Keratinocyte (primary cell): ENCODE results near the gene ECE2. TPM values are rescaled to one million over a fixed set of nuclear protein-coding genes. Genes with fewer than 3 reads are reported as not detected.
A peak's percentile ranks its signal among the peaks of the same experiment; 100 is the strongest.

ENCODE experiments used
- DNase-seq: peaks from one replicate; pipeline ENCODE4 v3.0.0-alpha.2; 2011; ENCODE audit warnings: low read depth, missing footprints, low spot score
- FAIRE-seq: peaks from 2 replicates; lab custom pipeline; 2011; peaks lifted over from hg19 to GRCh38; lab: Jason Lieb, UNC
- H2AFZ ChIP-seq: 2 replicates; pipeline ENCODE4 v1.6.0; 2012; ENCODE audit warnings: low read length, control low read depth, inconsistent platforms; ENCODE audit not compliant: control insufficient read depth
- H3K27ac ChIP-seq: 2 replicates; pipeline ENCODE4 v1.5.1; 2011; ENCODE audit warnings: low read length; ENCODE audit not compliant: control insufficient read depth, insufficient read depth
- H3K27me3 ChIP-seq: 3 replicates; pipeline ENCODE4 v1.6.0; 2011; ENCODE audit warnings: low read length; ENCODE audit not compliant: control insufficient read depth, insufficient read depth; ENCODE audit errors: extremely low read depth
- H3K36me3 ChIP-seq, 2 experiments: 2 replicates in 1 of 2; 3 replicates in 1 of 2; pipeline ENCODE4 v1.5.1; 2011; ENCODE audit warnings: low read length in 2 of 2, mild to moderate bottlenecking in 1 of 2; ENCODE audit not compliant: control insufficient read depth in 2 of 2, insufficient read depth in 2 of 2; ENCODE audit errors: extremely low read depth in 1 of 2
- H3K4me1 ChIP-seq: 3 replicates; pipeline ENCODE4 v1.5.1; 2011; ENCODE audit warnings: low read length; ENCODE audit not compliant: control insufficient read depth, insufficient read depth; ENCODE audit errors: extremely low read depth
- H3K4me2 ChIP-seq: 3 replicates; pipeline ENCODE4 v1.6.0; 2011; ENCODE audit warnings: low read depth, low read length; ENCODE audit not compliant: control insufficient read depth, insufficient read depth; ENCODE audit errors: extremely low read depth
- H3K4me3 ChIP-seq, 3 experiments: fragments of 200-600 bp in 1 of 3; sonication (generic) in 1 of 3; 2 replicates in 2 of 3; 3 replicates in 1 of 3; pipeline ENCODE4 v1.5.1; 2011 to 2016; ENCODE audit warnings: low read length in 3 of 3, mild to moderate bottlenecking in 3 of 3, control low read depth in 2 of 3, inconsistent platforms in 1 of 3, low read depth in 1 of 3, mixed read lengths in 1 of 3, mixed run types in 1 of 3, moderate library complexity in 1 of 3; ENCODE audit not compliant: control insufficient read depth in 2 of 3, insufficient read depth in 2 of 3; ENCODE audit errors: extremely low read depth in 1 of 3
- H3K79me2 ChIP-seq: 2 replicates; pipeline ENCODE4 v1.6.0; 2012; ENCODE audit warnings: low read length; ENCODE audit not compliant: control insufficient read depth, insufficient read depth
- H3K9ac ChIP-seq: 3 replicates; pipeline ENCODE4 v1.6.0; 2011; ENCODE audit warnings: low read length; ENCODE audit not compliant: control insufficient read depth, insufficient read depth; ENCODE audit errors: extremely low read depth
- H3K9me1 ChIP-seq: 3 replicates; pipeline ENCODE4 v1.6.0; 2011; ENCODE audit warnings: low read length; ENCODE audit not compliant: control insufficient read depth, insufficient read depth; ENCODE audit errors: extremely low read depth
- H3K9me3 ChIP-seq: 2 replicates; pipeline ENCODE4 v1.5.1; 2012; ENCODE audit warnings: low read depth, low read length; ENCODE audit not compliant: control insufficient read depth
- H4K20me1 ChIP-seq: 3 replicates; pipeline ENCODE4 v1.6.0; 2011; ENCODE audit warnings: low read length; ENCODE audit not compliant: control insufficient read depth, insufficient read depth; ENCODE audit errors: extremely low read depth
- CTCF ChIP-seq, 3 experiments: IDR thresholded peaks in 1 of 3; conservative IDR thresholded peaks in 1 of 3; optimal IDR thresholded peaks in 1 of 3; 2 replicates in 2 of 3; 3 replicates in 1 of 3; pipeline versions ENCODE3 to v1.5.1; 2011; ENCODE audit warnings: low read length in 3 of 3, mild to moderate bottlenecking in 3 of 3, moderate library complexity in 2 of 3, control low read depth in 1 of 3, inconsistent platforms in 1 of 3; ENCODE audit not compliant: insufficient read depth in 2 of 3; ENCODE audit errors: extremely low read depth in 1 of 3
- EZH2 ChIP-seq: IDR thresholded peaks from one replicate; pipeline ENCODE4 v1.6.1; 2012; ENCODE audit warnings: inconsistent platforms, mild to moderate bottlenecking, low read length, moderate library complexity
- dilution Hi-C: fragments of 300-500 bp; cut with MboI; formaldehyde crosslinking; loops from one replicate; pipeline ENCODE4 v1.7.0; 2020; ENCODE audit warnings: low sequenced_read_pairs; ENCODE audit not compliant: extremely low pct_ligation_motif_present
- polyA plus RNA-seq, 5 experiments: library from polyadenylated mRNA; depleted of rRNA in 3 of 5; stranded (reverse) in 3 of 5; stranded (forward) in 1 of 5; unstranded in 1 of 5; fragments of >200 nt; gene quantifications; 1 replicate in 1 of 5; 2 replicates in 3 of 5; 3 replicates in 1 of 5; pipeline versions ENCODE4 v1.2.1 to v1.2.3, GENCODE V29; 2011 to 2012; ENCODE audit warnings: missing spikeins in 2 of 5, low read depth in 1 of 5, low replicate concordance in 1 of 5

ECE2 gene
- polyA plus RNA-seq, 1 donor (not counting 4 experiments of a cell fraction or from before 2014, with no cell fraction given), result not detected

DNA sequence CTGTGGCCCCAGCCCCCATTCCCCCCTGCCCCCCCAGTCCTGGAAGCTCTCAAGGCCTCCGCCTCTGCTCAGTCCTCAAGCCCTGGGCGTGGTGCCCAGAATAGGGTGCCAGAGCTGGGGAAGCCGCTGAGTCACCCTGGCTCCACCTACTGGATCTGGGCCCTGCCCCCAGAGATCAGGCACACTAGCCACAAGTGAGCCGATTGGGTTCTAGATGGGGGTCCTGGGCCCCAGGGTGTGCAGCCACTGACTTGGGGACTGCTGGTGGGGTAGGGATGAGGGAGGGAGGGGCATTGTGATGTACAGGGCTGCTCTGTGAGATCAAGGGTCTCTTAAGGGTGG is 44.3 kb downstream of the ECE2 start:
- H3K27me3 ChIP-seq, result no peaks in the 10 kb centered on the region
- peaks cover 58% of the 10 kb centered on the region for H4K20me1 ChIP-seq
- peaks cover 37% of the 10 kb centered on the region for H3K4me1 ChIP-seq
- H3K27ac ChIP-seq, result peak overlapping the region; percentile 69
- H3K9me3 ChIP-seq, result no peaks in the 10 kb centered on the region
- H3K79me2 ChIP-seq, result peaks cover 92% of the 10 kb centered on the region
- DNase-seq (no peak), FAIRE-seq (peak; percentile 89)
- no peak for TF ChIP-seq CTCF (optimal IDR thresholded peaks at IDR 0.05 in 1 of 3, IDR thresholded peaks at IDR 0.05 in 1 of 3, conservative IDR thresholded peaks at IDR 0.05 in 1 of 3; ENCODE audit: extremely low read depth in 1 of 3, insufficient read depth in 2 of 3, low read length in 3 of 3)
- TF ChIP-seq EZH2, result no peak
- H3K4me2 ChIP-seq, result peak overlapping the region; percentile 87
- dilution Hi-C loops, result no loop called here
- H3K9ac ChIP-seq, result peak overlapping the region; percentile 72
- no peak overlapping the region for H2AFZ ChIP-seq
- no peaks in the 10 kb centered on the region for H3K9me1 ChIP-seq
- H3K4me3 ChIP-seq, result peak overlapping the region; percentile 20 to 47 (median 28)
- peaks cover 44 to 68% of the 10 kb centered on the region in 2 experiments for H3K36me3 ChIP-seq

DNA sequence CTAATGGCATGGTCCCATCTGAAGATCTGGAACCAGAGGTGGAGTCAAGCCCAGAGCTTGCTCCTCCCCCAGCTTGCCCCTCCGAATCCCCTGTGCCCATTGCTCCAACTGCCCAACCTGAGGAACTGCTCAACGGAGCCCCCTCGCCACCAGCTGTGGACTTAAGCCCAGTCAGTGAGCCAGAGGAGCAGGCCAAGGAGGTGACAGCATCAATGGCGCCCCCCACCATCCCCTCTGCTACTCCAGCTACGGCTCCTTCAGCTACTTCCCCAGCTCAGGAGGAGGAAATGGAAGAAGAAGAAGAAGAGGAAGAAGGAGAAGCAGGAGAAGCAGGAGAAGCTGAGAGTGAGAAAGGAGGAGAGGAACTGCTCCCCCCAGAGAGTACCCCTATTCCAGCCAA is 45.8 kb downstream of the ECE2 start:
- Histone ChIP-seq H3K4me3 (no peak overlapping the region), H3K4me1 (peaks cover 32% of the 10 kb centered on the region), H2AFZ (no peak overlapping the region), H3K9me3 (no peaks in the 10 kb centered on the region), H3K9ac (no peak overlapping the region), H3K27ac (no peak overlapping the region), H3K27me3 (no peaks in the 10 kb centered on the region), H3K79me2 (peaks cover 91% of the 10 kb centered on the region), H4K20me1 (peaks cover 53% of the 10 kb centered on the region), H3K36me3 (peaks cover 58 to 79% of the 10 kb centered on the region in 2 experiments), H3K9me1 (no peaks in the 10 kb centered on the region), H3K4me2 (no peak overlapping the region)
- FAIRE-seq (no peak), DNase-seq (no peak)
- TF ChIP-seq EZH2 (no peak), CTCF (optimal IDR thresholded peaks at IDR 0.05 in 1 of 3, IDR thresholded peaks at IDR 0.05 in 1 of 3, conservative IDR thresholded peaks at IDR 0.05 in 1 of 3; ENCODE audit: extremely low read depth in 1 of 3, insufficient read depth in 2 of 3, low read length in 3 of 3) (no peak)
- dilution Hi-C loops, result no loop called here
